Ishikawa (cell line): ENCODE results near the gene ECT2L.

Experiments
- CEBPB ChIP-seq: IDR thresholded peaks from 2 replicates; pipeline ENCODE4 v1.6.1; 2012
- EGR1 ChIP-seq: IDR thresholded peaks from 2 replicates; pipeline ENCODE4 v1.6.1; 2012
- EP300 ChIP-seq: IDR thresholded peaks from 2 replicates; pipeline ENCODE4 v1.6.1; 2012; ENCODE audit warnings: borderline replicate concordance
- FOXM1 ChIP-seq: IDR thresholded peaks from 2 replicates; pipeline ENCODE4 v1.6.1; 2012; ENCODE audit warnings: low read depth, borderline replicate concordance
- TAF1 ChIP-seq: IDR thresholded peaks from 2 replicates; pipeline ENCODE4 v1.6.1; 2012; ENCODE audit warnings: low read depth, mild to moderate bottlenecking
- TEAD4 ChIP-seq: IDR thresholded peaks from 2 replicates; pipeline ENCODE4 v1.6.1; 2012
- TF ChIP-seq, protein P1 (sequence below): IDR thresholded peaks from 2 replicates; pipeline ENCODE4 v1.6.1; 2012; ENCODE audit warnings: low read depth, mild to moderate bottlenecking
- TF ChIP-seq, protein P2 (sequence below): IDR thresholded peaks from 2 replicates; pipeline ENCODE4 v1.6.1; 2012

DNA sequence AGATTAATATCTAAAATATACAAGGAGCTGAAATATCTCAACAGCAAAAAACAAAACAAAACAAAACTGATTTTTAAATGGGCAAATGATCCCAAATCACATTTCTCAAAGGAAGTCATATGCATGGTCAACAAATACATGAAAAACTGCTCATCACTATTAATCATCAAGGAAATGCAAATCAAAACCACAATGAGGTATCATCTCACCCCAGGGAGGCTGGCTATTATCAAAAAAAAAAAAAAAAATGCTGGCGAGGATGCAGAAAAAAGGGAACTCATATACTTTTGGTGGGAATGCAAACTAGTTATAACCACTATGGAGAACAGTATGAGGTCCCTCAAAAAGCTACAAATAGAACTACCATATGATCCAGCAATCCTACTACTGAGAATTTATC, 157.6 kb downstream of the ECT2L start:
- TF ChIP-seq TAF1 (no peak), EP300 (no peak), FOXM1 (no peak), EGR1 (no peak), TEAD4 (no peak), CEBPB (no peak)
- TF ChIP-seq, protein P1, sequence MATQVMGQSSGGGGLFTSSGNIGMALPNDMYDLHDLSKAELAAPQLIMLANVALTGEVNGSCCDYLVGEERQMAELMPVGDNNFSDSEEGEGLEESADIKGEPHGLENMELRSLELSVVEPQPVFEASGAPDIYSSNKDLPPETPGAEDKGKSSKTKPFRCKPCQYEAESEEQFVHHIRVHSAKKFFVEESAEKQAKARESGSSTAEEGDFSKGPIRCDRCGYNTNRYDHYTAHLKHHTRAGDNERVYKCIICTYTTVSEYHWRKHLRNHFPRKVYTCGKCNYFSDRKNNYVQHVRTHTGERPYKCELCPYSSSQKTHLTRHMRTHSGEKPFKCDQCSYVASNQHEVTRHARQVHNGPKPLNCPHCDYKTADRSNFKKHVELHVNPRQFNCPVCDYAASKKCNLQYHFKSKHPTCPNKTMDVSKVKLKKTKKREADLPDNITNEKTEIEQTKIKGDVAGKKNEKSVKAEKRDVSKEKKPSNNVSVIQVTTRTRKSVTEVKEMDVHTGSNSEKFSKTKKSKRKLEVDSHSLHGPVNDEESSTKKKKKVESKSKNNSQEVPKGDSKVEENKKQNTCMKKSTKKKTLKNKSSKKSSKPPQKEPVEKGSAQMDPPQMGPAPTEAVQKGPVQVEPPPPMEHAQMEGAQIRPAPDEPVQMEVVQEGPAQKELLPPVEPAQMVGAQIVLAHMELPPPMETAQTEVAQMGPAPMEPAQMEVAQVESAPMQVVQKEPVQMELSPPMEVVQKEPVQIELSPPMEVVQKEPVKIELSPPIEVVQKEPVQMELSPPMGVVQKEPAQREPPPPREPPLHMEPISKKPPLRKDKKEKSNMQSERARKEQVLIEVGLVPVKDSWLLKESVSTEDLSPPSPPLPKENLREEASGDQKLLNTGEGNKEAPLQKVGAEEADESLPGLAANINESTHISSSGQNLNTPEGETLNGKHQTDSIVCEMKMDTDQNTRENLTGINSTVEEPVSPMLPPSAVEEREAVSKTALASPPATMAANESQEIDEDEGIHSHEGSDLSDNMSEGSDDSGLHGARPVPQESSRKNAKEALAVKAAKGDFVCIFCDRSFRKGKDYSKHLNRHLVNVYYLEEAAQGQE: no peak
- TF ChIP-seq, protein P2, sequence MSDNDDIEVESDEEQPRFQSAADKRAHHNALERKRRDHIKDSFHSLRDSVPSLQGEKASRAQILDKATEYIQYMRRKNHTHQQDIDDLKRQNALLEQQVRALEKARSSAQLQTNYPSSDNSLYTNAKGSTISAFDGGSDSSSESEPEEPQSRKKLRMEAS: no peak
